K562 (cell line): ENCODE measurements around the gene TBRG4. TPM values are rescaled to one million over a fixed set of nuclear protein-coding genes. Genes with fewer than 3 reads are reported as not detected.

Source experiments
- ATAC-seq: fragments of 200-7000 bp; cut with Tn5 transposase; 3 replicates; pipeline ENCODE4 v1.9.1; 2020; ENCODE audit warnings: moderate library complexity
- BruUV-seq: library from RNA; stranded (reverse); fragments of 400-500 nt; replicated peaks from 2 replicates; lab custom pipeline; 2021; lab: Mats Ljungman, UMichigan
- CTCF ChIA-PET: fragments of 300-600 bp; formaldehyde crosslinking; extraction: SDS; loops from one replicate; lab custom pipeline; 2021; ENCODE audit warnings: low intra/inter-chr PET ratio; lab: Yijun Ruan, JAX
- POLR2A ChIA-PET: fragments of 300-600, 350-650 bp; sonication (Branson Sonifier 250); formaldehyde crosslinking; extraction: SDS; loops from one replicate; lab custom pipeline; 2021; ENCODE audit warnings: antibody characterized with exemption, inconsistent platforms; lab: Yijun Ruan, JAX
- DNase-seq, 4 experiments: peaks; one replicate each; pipeline versions ENCODE4 v3.0.0 to v3.0.0-alpha.2; 2011 to 2018; ENCODE audit warnings: low spot score in 3 of 4, mixed read lengths in 3 of 4; ENCODE audit errors: extremely low read depth in 1 of 4
- FAIRE-seq: peaks from 2 replicates; lab custom pipeline; 2011; peaks lifted over from hg19 to GRCh38; lab: Jason Lieb, UNC
- H2AFZ ChIP-seq: 2 replicates; pipeline ENCODE4 v1.6.0; 2011; ENCODE audit warnings: low read depth, low read length, control low read depth, inconsistent platforms
- H3K27ac ChIP-seq: fragments of 200-600 bp; 3 replicates; pipeline ENCODE4 v1.8.0; 2011; ENCODE audit warnings: low read depth, mild to moderate bottlenecking, control low read depth, inconsistent platforms, low read length, moderate library complexity, mixed read lengths; ENCODE audit errors: extremely low read depth
- H3K27me3 ChIP-seq, 2 experiments: fragments of 300-600 bp in 1 of 2; 2 replicates in 1 of 2; 3 replicates in 1 of 2; pipeline versions ENCODE4 v1.6.0 to v1.8.0; 2011; ENCODE audit warnings: inconsistent platforms in 2 of 2, low read length in 2 of 2, mild to moderate bottlenecking in 1 of 2, mixed read lengths in 1 of 2, moderate library complexity in 1 of 2; ENCODE audit not compliant: control insufficient read depth in 2 of 2, insufficient read depth in 2 of 2
- H3K36me3 ChIP-seq: fragments of 300-600 bp; 3 replicates; pipeline ENCODE4 v1.8.0; 2011; ENCODE audit warnings: mild to moderate bottlenecking, low read length, inconsistent platforms; ENCODE audit not compliant: control insufficient read depth, insufficient read depth
- H3K4me1 ChIP-seq, 2 experiments: fragments of 200-600 bp in 1 of 2; replicated peaks in 1 of 2; 2 replicates in 1 of 2; 3 replicates in 1 of 2; pipeline versions ENCODE4 v1.5.1 to v1.8.0; 2011; ENCODE audit warnings: inconsistent platforms in 2 of 2, low read length in 2 of 2, mild to moderate bottlenecking in 1 of 2, mixed read lengths in 1 of 2, moderate library complexity in 1 of 2; ENCODE audit not compliant: control insufficient read depth in 2 of 2, insufficient read depth in 2 of 2
- H3K4me2 ChIP-seq: 2 replicates; pipeline ENCODE4 v1.6.1; 2011; ENCODE audit warnings: low read length, control low read depth, inconsistent platforms, mixed read lengths; ENCODE audit not compliant: insufficient read depth
- H3K4me3 ChIP-seq: fragments of 200-600 bp; sonication (generic), shearing (Covaris generic); 2 replicates; pipeline ENCODE4 v1.5.1; 2016; ENCODE audit warnings: control low read depth, inconsistent platforms
- H3K79me2 ChIP-seq: fragments of 200-600 bp; 3 replicates; pipeline ENCODE4 v1.8.0; 2011; ENCODE audit warnings: low read length, inconsistent platforms; ENCODE audit not compliant: control insufficient read depth, insufficient read depth
- H3K9ac ChIP-seq, 2 experiments: 2 replicates each; pipeline versions ENCODE4 v1.6.0 to v1.6.1; 2011; ENCODE audit warnings: low read depth in 2 of 2, low read length in 2 of 2, control low read depth in 1 of 2, inconsistent platforms in 1 of 2, mild to moderate bottlenecking in 1 of 2, mixed read lengths in 1 of 2; ENCODE audit not compliant: insufficient read depth in 1 of 2
- H3K9me1 ChIP-seq: one replicate; pipeline ENCODE4 v1.6.0; 2011; ENCODE audit warnings: inconsistent platforms, mild to moderate bottlenecking, low read length, moderate library complexity; ENCODE audit not compliant: control insufficient read depth, insufficient read depth
- H3K9me3 ChIP-seq: replicated peaks from 2 replicates; pipeline ENCODE4 v1.5.1; 2011; ENCODE audit warnings: low read depth, low read length, inconsistent platforms; ENCODE audit not compliant: control insufficient read depth, insufficient read depth
- H4K20me1 ChIP-seq: replicated peaks from 2 replicates; pipeline ENCODE4 v1.6.1; 2011; ENCODE audit warnings: low read length, inconsistent platforms, mixed read lengths; ENCODE audit not compliant: control insufficient read depth, insufficient read depth
- ATF2 ChIP-seq: sonication (generic); formaldehyde crosslinking; IDR thresholded peaks from 2 replicates; pipeline ENCODE4 v1.8.1; 2022; ENCODE audit warnings: missing genetic modification reagents
- DDX20 ChIP-seq: fragments of 450-650 bp; IDR thresholded peaks from 2 replicates; pipeline ENCODE4 v1.6.1; 2016; ENCODE audit warnings: missing genetic modification characterization, low read depth, mild to moderate bottlenecking, missing compliant biosample characterization, moderate library complexity
- FOS ChIP-seq: IDR thresholded peaks from 3 replicates; pipeline ENCODE4 v1.6.1; 2011; ENCODE audit not compliant: insufficient read length; ENCODE audit errors: extremely low read depth
- HDAC6 ChIP-seq: IDR thresholded peaks from 2 replicates; pipeline ENCODE4 v1.6.1; 2012; ENCODE audit warnings: low read depth, mild to moderate bottlenecking, control low read depth, inconsistent platforms, low read length, moderate library complexity
- HDGF ChIP-seq: fragments of 450-650 bp; IDR thresholded peaks from 2 replicates; pipeline ENCODE4 v1.6.1; 2016
- NFXL1 ChIP-seq: fragments of 450-650 bp; formaldehyde crosslinking; IDR thresholded peaks from 2 replicates; pipeline ENCODE4 v1.4.0; 2021; ENCODE audit warnings: mild to moderate bottlenecking
- NR1H2 ChIP-seq: sonication (generic); formaldehyde crosslinking; IDR thresholded peaks from 2 replicates; pipeline ENCODE4 v1.4.0; 2020; ENCODE audit warnings: mild to moderate bottlenecking, missing genetic modification reagents
- PHB ChIP-seq: fragments of 250-450 bp; sonication (Bioruptor Pico); IDR thresholded peaks from 2 replicates; pipeline ENCODE4 v1.5.0; 2021
- POLR3G ChIP-seq: IDR thresholded peaks from 2 replicates; pipeline ENCODE4 v1.6.1; 2011; ENCODE audit not compliant: insufficient read length, insufficient replicate concordance; ENCODE audit errors: extremely low read depth
- RBM39 ChIP-seq: fragments of 200-400 bp; formaldehyde crosslinking; optimal IDR thresholded peaks from 2 replicates; pipeline ENCODE3; 2018; ENCODE audit warnings: low read depth, low read length
- SMARCA5 ChIP-seq: fragments of 450-650 bp; IDR thresholded peaks from 2 replicates; pipeline ENCODE4 v1.6.1; 2016
- THRA ChIP-seq: fragments of 450-650 bp; IDR thresholded peaks from 2 replicates; pipeline ENCODE4 v1.6.1; 2017; ENCODE audit warnings: mild to moderate bottlenecking, moderate library complexity
- TSHZ1 ChIP-seq: fragments of 250-450 bp; sonication (Bioruptor Pico); IDR thresholded peaks from 2 replicates; pipeline ENCODE4 v1.4.0; 2020; ENCODE audit warnings: mild to moderate bottlenecking, moderate library complexity
- ZBTB43 ChIP-seq: sonication (generic); formaldehyde crosslinking; IDR thresholded peaks from 2 replicates; pipeline ENCODE4 v1.8.0; 2023; ENCODE audit warnings: mild to moderate bottlenecking, missing genetic modification reagents
- ZNF140 ChIP-seq: fragments of 250-450 bp; sonication (Bioruptor Pico); IDR thresholded peaks from 2 replicates; pipeline ENCODE4 v1.8.0; 2021; ENCODE audit warnings: moderate library complexity, mild to moderate bottlenecking, inconsistent platforms
- ZNF436 ChIP-seq: fragments of 250-450, 450-650 bp; sonication (Bioruptor Pico); formaldehyde crosslinking; IDR thresholded peaks from 2 replicates; pipeline ENCODE4 v1.7.0; 2020; ENCODE audit warnings: mild to moderate bottlenecking
- ZNF717 ChIP-seq: fragments of 250-450 bp; sonication (Bioruptor Pico); IDR thresholded peaks from 2 replicates; pipeline ENCODE4 v1.5.0; 2021
- ZNF77 ChIP-seq: fragments of 250-450 bp; sonication (Bioruptor Pico); IDR thresholded peaks from 2 replicates; pipeline ENCODE4 v1.5.0; 2020
- whole genome bisulfite sequencing: fragments of 100-300 bp; shearing (Covaris generic); methylation state at CpG from one replicate; pipeline ENCODE4 v1.1.6; 2016; ENCODE audit warnings: low coverage, mixed read lengths; ENCODE audit not compliant: insufficient coverage; ENCODE audit errors: missing lambda C conversion rate; 5-methylcytosine and 5-hydroxymethylcytosine counted together
- in situ Hi-C: fragments of 300-500 bp; cut with MboI; formaldehyde crosslinking; loops from 4 replicates; pipeline ENCODE4 v1.15.0; 2018; ENCODE audit warnings: inconsistent platforms, mixed read lengths
- intact Hi-C: fragments of 100-400 bp; cut with micrococcal nuclease; formaldehyde crosslinking; loops from 2 replicates; pipeline ENCODE4 v1.14.2; 2022
- polyA plus RNA-seq, 8 experiments: library from polyadenylated mRNA; depleted of rRNA in 4 of 8; stranded (reverse) in 5 of 8; unstranded in 3 of 8; fragments of >200 nt; fragmentation: Nextera tagmentation in 2 of 8; fragmentation: Illumina TruSeq in 1 of 8; extraction: Ambion mirVana in 2 of 8; extraction: Trizol in 1 of 8; gene quantifications; 2 replicates each; pipeline versions ENCODE4 v1.2.1 to v1.2.3, GENCODE V29; 2011 to 2014; ENCODE audit warnings: inconsistent platforms in 1 of 8, missing spikeins in 1 of 8
- total RNA-seq, 7 experiments: library from RNA; depleted of rRNA in 6 of 7; stranded (reverse); fragments of >200 nt in 6 of 7; fragmentation: Illumina TruSeq in 2 of 7; extraction: Trizol in 2 of 7; gene quantifications; 2 replicates each; pipeline versions ENCODE4 v1.2.1 to v1.2.3, GENCODE V29; 2011 to 2021; ENCODE audit warnings: low replicate concordance in 1 of 7

Gene TBRG4
- total and polyA plus RNA-seq, 9 of the 15 experiments (the other 6 are each of a cell fraction or from before 2014, with no cell fraction given): 11.2 to 322 (median 216) TPM

GRCh38 chr7:45117582-45117981 is 6.1 kb upstream of the TBRG4 start:
- CTCF ChIA-PET: no interaction called here
- no peaks in the 10 kb centered on the region for H3K36me3 ChIP-seq
- in situ Hi-C loops: no loop called here
- no peak overlapping the region for H3K4me3 ChIP-seq
- intact Hi-C loops: no loop called here
- H3K27me3 ChIP-seq: no peaks in the 10 kb centered on the region
- H3K9ac ChIP-seq: peak overlapping the region in 1 of 2 experiments; percentile 53; a peak in 1 of 4 replicates
- H2AFZ ChIP-seq: no peak overlapping the region
- no peaks in the 10 kb centered on the region for H3K9me1 ChIP-seq
- FAIRE-seq (no peak), DNase-seq (no peak), ATAC-seq (no peak)
- WGBS: 12% methylated on average over 4 of the region's 4 CpGs
- BruUV-seq: no TSS peak
- H4K20me1 ChIP-seq: no peaks in the 10 kb centered on the region
- H3K9me3 ChIP-seq: no peaks in the 10 kb centered on the region
- H3K79me2 ChIP-seq: peaks cover 3% of the 10 kb centered on the region; the same call in 1 of the 3 replicates
- no peak overlapping the region for H3K4me2 ChIP-seq
- H3K27ac ChIP-seq: no peak overlapping the region
- peaks cover 4 to 6% of the 10 kb centered on the region in 2 experiments; a peak in 4 of 5 replicates for H3K4me1 ChIP-seq
- POLR2A ChIA-PET: interaction anchor here (1.0 to 2.4 kb wide), 2 partner anchors 8 to 13 kb away, joined by 3 to 5 read pairs; no protein-coding TSS in a partner anchor
- TF ChIP-seq TSHZ1 (CRISPR knock-in tag): no peak
- TF ChIP-seq NR1H2 (CRISPR knock-in tag): no peak
- no peak for TF ChIP-seq ZNF717
- TF ChIP-seq RBM39: no peak
- TF ChIP-seq HDGF: no peak
- no peak for TF ChIP-seq FOS
- no peak for TF ChIP-seq HDAC6
- TF ChIP-seq THRA: no peak
- no peak for TF ChIP-seq ZBTB43 (CRISPR knock-in tag)
- TF ChIP-seq ZNF140: no peak
- TF ChIP-seq ZNF77 (CRISPR knock-in tag): no peak
- no peak for TF ChIP-seq SMARCA5
- no peak for TF ChIP-seq DDX20 (tag)
- no peak for TF ChIP-seq ATF2 (CRISPR knock-in tag)
- no peak for TF ChIP-seq POLR3G
- no peak for TF ChIP-seq ZNF436 (CRISPR knock-in tag)
- no peak for TF ChIP-seq NFXL1
- TF ChIP-seq PHB (CRISPR knock-in tag): no peak
